ENCODE results near the gene KRT12. TPM values are rescaled to one million over a fixed set of nuclear protein-coding genes. Genes with fewer than 3 reads are reported as not detected.

The KRT12 gene
- 0.16 TPM for polyA plus RNA-seq
- long read RNA-seq, donor 1: 0 reads
- long read RNA-seq, donor 2: 0 reads
- long read RNA-seq, donor 3: 0 reads
- long read RNA-seq, donor 4: 0 reads
- long read RNA-seq, donor 5: 0 reads
- long read RNA-seq, donor 6: 0 reads
- long read RNA-seq, donor 7: 0 reads
- long read RNA-seq, donor 8: 0 reads
- long read RNA-seq, donor 9: 0 reads
- long read RNA-seq, donor 10: 0 reads
- long read RNA-seq, donor 11: 0 reads

- no peak within 1 kb of the TSS for H3K4me3 ChIP-seq (ENCODE audit: low read length)
- no peak within 1 kb of the TSS for H3K27ac ChIP-seq (ENCODE audit: low read length)
- no peaks in the 10 kb centered on the region for H3K36me3 ChIP-seq (ENCODE audit: control insufficient read depth, insufficient read depth, low read length)
- H3K9me3 ChIP-seq (ENCODE audit: control insufficient read depth, low read depth, low read length): no peaks in the 10 kb centered on the region
- no CpG with 5 or more reads among the region's 8 CpGs for WGBS (ENCODE audit: insufficient coverage, low lambda C conversion rate)
- no peaks in the 10 kb centered on the region for H3K4me1 ChIP-seq (ENCODE audit: control insufficient read depth, insufficient read depth, low read length)
- no peaks in the 10 kb centered on the region for H3K27me3 ChIP-seq (ENCODE audit: control insufficient read depth, insufficient read depth, low read length)
- DNase-seq: no peak
These were observed at the start of gene KRT12 for GRCh38 chr17:40866838-40867237. Gene KRT12 (minus strand): TSS chr17:40867223. CDS start chr17:40867186, 37 bp downstream.

- no peak overlapping the region for H3K27ac ChIP-seq (ENCODE audit: low read length)
- WGBS (ENCODE audit: insufficient coverage, low lambda C conversion rate): no CpG with 5 or more reads among the region's 1 CpG
These were observed 49.3 kb upstream of the KRT12 start for GRCh38 chr17:40916366-40916765.

GRCh38 chr17:40915721-40916256 is 48.8 kb upstream of the KRT12 start:
- Histone ChIP-seq H3K9me3 (ENCODE audit: control insufficient read depth, low read depth, low read length) (no peaks in the 10 kb centered on the region), H3K36me3 (ENCODE audit: control insufficient read depth, insufficient read depth, low read length) (no peaks in the 10 kb centered on the region), H3K4me3 (ENCODE audit: low read length) (no peak overlapping the region), H3K27ac (ENCODE audit: low read length) (no peak overlapping the region), H3K4me1 (ENCODE audit: control insufficient read depth, insufficient read depth, low read length) (no peaks in the 10 kb centered on the region), H3K27me3 (ENCODE audit: control insufficient read depth, insufficient read depth, low read length) (no peaks in the 10 kb centered on the region)
- DNase-seq: no peak
- WGBS (ENCODE audit: insufficient coverage, low lambda C conversion rate): no CpG with 5 or more reads among the region's 2 CpGs

More at GRCh38 chr17:40916366-40916765, 49.3 kb upstream of the KRT12 start:
- DNase-seq: no peak
- no peaks in the 10 kb centered on the region for H3K4me1 ChIP-seq (ENCODE audit: control insufficient read depth, insufficient read depth, low read length)
- no peaks in the 10 kb centered on the region for H3K27me3 ChIP-seq (ENCODE audit: control insufficient read depth, insufficient read depth, low read length)
- H3K36me3 ChIP-seq (ENCODE audit: control insufficient read depth, insufficient read depth, low read length): no peaks in the 10 kb centered on the region
- H3K4me3 ChIP-seq (ENCODE audit: low read length): no peak overlapping the region
- H3K9me3 ChIP-seq (ENCODE audit: control insufficient read depth, low read depth, low read length): no peaks in the 10 kb centered on the region

- Histone ChIP-seq H3K27ac (ENCODE audit: low read length) (no peak overlapping the region), H3K36me3 (ENCODE audit: control insufficient read depth, insufficient read depth, low read length) (no peaks in the 10 kb centered on the region), H3K4me1 (ENCODE audit: control insufficient read depth, insufficient read depth, low read length) (no peaks in the 10 kb centered on the region), H3K9me3 (ENCODE audit: control insufficient read depth, low read depth, low read length) (no peaks in the 10 kb centered on the region), H3K4me3 (ENCODE audit: low read length) (no peak overlapping the region), H3K27me3 (ENCODE audit: control insufficient read depth, insufficient read depth, low read length) (no peaks in the 10 kb centered on the region)
- WGBS (ENCODE audit: insufficient coverage, low lambda C conversion rate): 100% methylated on average over 2 of the region's 3 CpGs
- DNase-seq: no peak
These were observed 48.2 kb upstream of the KRT12 start for GRCh38 chr17:40915199-40915661.

- Histone ChIP-seq H3K27ac (ENCODE audit: low read length) (no peak overlapping the region), H3K9me3 (ENCODE audit: control insufficient read depth, low read depth, low read length) (no peaks in the 10 kb centered on the region), H3K4me3 (ENCODE audit: low read length) (no peak overlapping the region), H3K27me3 (ENCODE audit: control insufficient read depth, insufficient read depth, low read length) (no peaks in the 10 kb centered on the region), H3K36me3 (ENCODE audit: control insufficient read depth, insufficient read depth, low read length) (no peaks in the 10 kb centered on the region), H3K4me1 (ENCODE audit: control insufficient read depth, insufficient read depth, low read length) (no peaks in the 10 kb centered on the region)
- no CpG with 5 or more reads among the region's 3 CpGs for WGBS (ENCODE audit: insufficient coverage, low lambda C conversion rate)
- DNase-seq: no peak
These were observed 47.2 kb upstream of the KRT12 start for GRCh38 chr17:40914075-40914855.

- no peak overlapping the region for H3K4me3 ChIP-seq (ENCODE audit: low read length)
- DNase-seq: no peak
These were observed 45.6 kb upstream of the KRT12 start for GRCh38 chr17:40912486-40913210.

GRCh38 chr17:40910441-40910841 is 43.4 kb upstream of the KRT12 start:
- WGBS (ENCODE audit: insufficient coverage, low lambda C conversion rate): no CpG with 5 or more reads among the region's 3 CpGs
- H3K27ac ChIP-seq (ENCODE audit: low read length): no peak overlapping the region

More at GRCh38 chr17:40912486-40913210, 45.6 kb upstream of the KRT12 start:
- H3K36me3 ChIP-seq (ENCODE audit: control insufficient read depth, insufficient read depth, low read length): no peaks in the 10 kb centered on the region
- no peaks in the 10 kb centered on the region for H3K9me3 ChIP-seq (ENCODE audit: control insufficient read depth, low read depth, low read length)
- no peak overlapping the region for H3K27ac ChIP-seq (ENCODE audit: low read length)
- WGBS (ENCODE audit: insufficient coverage, low lambda C conversion rate): 100% methylated on average over 1 of the region's 13 CpGs
- H3K27me3 ChIP-seq (ENCODE audit: control insufficient read depth, insufficient read depth, low read length): no peaks in the 10 kb centered on the region
- H3K4me1 ChIP-seq (ENCODE audit: control insufficient read depth, insufficient read depth, low read length): no peaks in the 10 kb centered on the region

GRCh38 chr17:40909755-40910154 is 42.7 kb upstream of the KRT12 start:
- 40% methylated on average over 2 of the region's 4 CpGs for WGBS (ENCODE audit: insufficient coverage, low lambda C conversion rate)
- H3K4me3 ChIP-seq (ENCODE audit: low read length): no peak overlapping the region
- no peak overlapping the region for H3K27ac ChIP-seq (ENCODE audit: low read length)
- H3K9me3 ChIP-seq (ENCODE audit: control insufficient read depth, low read depth, low read length): no peaks in the 10 kb centered on the region
- H3K36me3 ChIP-seq (ENCODE audit: control insufficient read depth, insufficient read depth, low read length): no peaks in the 10 kb centered on the region
- no peaks in the 10 kb centered on the region for H3K27me3 ChIP-seq (ENCODE audit: control insufficient read depth, insufficient read depth, low read length)
- peaks cover 5% of the 10 kb centered on the region for H3K4me1 ChIP-seq (ENCODE audit: control insufficient read depth, insufficient read depth, low read length)
- DNase-seq: no peak

More at GRCh38 chr17:40910441-40910841, 43.4 kb upstream of the KRT12 start:
- DNase-seq: no peak
- H3K4me1 ChIP-seq (ENCODE audit: control insufficient read depth, insufficient read depth, low read length): no peaks in the 10 kb centered on the region
- no peak overlapping the region for H3K4me3 ChIP-seq (ENCODE audit: low read length)
- no peaks in the 10 kb centered on the region for H3K36me3 ChIP-seq (ENCODE audit: control insufficient read depth, insufficient read depth, low read length)
- no peaks in the 10 kb centered on the region for H3K27me3 ChIP-seq (ENCODE audit: control insufficient read depth, insufficient read depth, low read length)
- no peaks in the 10 kb centered on the region for H3K9me3 ChIP-seq (ENCODE audit: control insufficient read depth, low read depth, low read length)

GRCh38 chr17:40909351-40909750 is 42.3 kb upstream of the KRT12 start:
- H3K4me3 ChIP-seq (ENCODE audit: low read length): no peak overlapping the region
- H3K27me3 ChIP-seq (ENCODE audit: control insufficient read depth, insufficient read depth, low read length): no peaks in the 10 kb centered on the region
- H3K27ac ChIP-seq (ENCODE audit: low read length): no peak overlapping the region
- H3K4me1 ChIP-seq (ENCODE audit: control insufficient read depth, insufficient read depth, low read length): peaks cover 9% of the 10 kb centered on the region
- no peaks in the 10 kb centered on the region for H3K9me3 ChIP-seq (ENCODE audit: control insufficient read depth, low read depth, low read length)
- H3K36me3 ChIP-seq (ENCODE audit: control insufficient read depth, insufficient read depth, low read length): no peaks in the 10 kb centered on the region
- peak; percentile 79 to 80 for DNase-seq
- no CpG with 5 or more reads among the region's 5 CpGs for WGBS (ENCODE audit: insufficient coverage, low lambda C conversion rate)

GRCh38 chr17:40906613-40907012 is 39.6 kb upstream of the KRT12 start:
- no CpG with 5 or more reads among the region's 4 CpGs for whole genome bisulfite sequencing (ENCODE audit: insufficient coverage, low lambda C conversion rate)
- H3K36me3 ChIP-seq (ENCODE audit: control insufficient read depth, insufficient read depth, low read length): no peaks in the 10 kb centered on the region
- DNase-seq: no peak
- no peak overlapping the region for H3K27ac ChIP-seq (ENCODE audit: low read length)
- H3K4me3 ChIP-seq (ENCODE audit: low read length): no peak overlapping the region
- H3K9me3 ChIP-seq (ENCODE audit: control insufficient read depth, low read depth, low read length): no peaks in the 10 kb centered on the region
- H3K4me1 ChIP-seq (ENCODE audit: control insufficient read depth, insufficient read depth, low read length): peaks cover 32% of the 10 kb centered on the region
- no peaks in the 10 kb centered on the region for H3K27me3 ChIP-seq (ENCODE audit: control insufficient read depth, insufficient read depth, low read length)
